A549 (cell line): ENCODE data around the gene MACROD1. TPM values are rescaled to one million over a fixed set of nuclear protein-coding genes. Genes with fewer than 3 reads are reported as not detected.

Experiments used
- ATAC-seq, 2 experiments: fragments of 200-7000 bp in 1 of 2; fragments of >200 bp in 1 of 2; cut with Nextera tagmentation in 1 of 2; cut with Tn5 transposase in 1 of 2; 3 replicates each; pipeline versions ENCODE4 v1.8.0 to v1.9.1; 2018 to 2020; ENCODE audit warnings: mild to moderate bottlenecking in 1 of 2, moderate library complexity in 1 of 2
- CTCF ChIA-PET: fragments of 300-600 bp; sonication (Branson Sonifier 250); formaldehyde crosslinking; extraction: SDS; loops from one replicate; lab custom pipeline; 2021; ENCODE audit warnings: antibody characterized with exemption, inconsistent platforms; lab: Yijun Ruan, JAX
- POLR2A ChIA-PET: fragments of 350-600 bp; formaldehyde crosslinking; extraction: SDS; loops from one replicate; lab custom pipeline; 2021; ENCODE audit warnings: antibody characterized with exemption, inconsistent platforms; lab: Yijun Ruan, JAX
- DNase-seq, 2 experiments: peaks; one replicate each; pipeline versions ENCODE4 v3.0.0 to v3.0.0-alpha.2; 2011 to 2016; ENCODE audit warnings: low read depth in 1 of 2, low spot score in 1 of 2
- FAIRE-seq: peaks from 2 replicates; lab custom pipeline; 2011; peaks lifted over from hg19 to GRCh38; lab: Jason Lieb, UNC
- H3K27ac ChIP-seq, 2 experiments: fragments of >200 bp; sonication (Bioruptor Twin); formaldehyde crosslinking; 3 replicates each; pipeline ENCODE4 v1.5.1; 2016 to 2017
- H3K4me1 ChIP-seq: fragments of >200 bp; sonication (Bioruptor Twin); formaldehyde crosslinking; 3 replicates; pipeline ENCODE4 v1.6.1; 2016
- H3K4me2 ChIP-seq: fragments of >200 bp; sonication (Bioruptor Twin); formaldehyde crosslinking; 3 replicates; pipeline ENCODE4 v1.6.1; 2016
- H3K4me3 ChIP-seq: fragments of >200 bp; sonication (Bioruptor Twin); formaldehyde crosslinking; 3 replicates; pipeline ENCODE4 v1.5.1; 2016
- H3K9me3 ChIP-seq: fragments of >200 bp; sonication (Bioruptor Twin); formaldehyde crosslinking; 3 replicates; pipeline ENCODE4 v1.6.1; 2016
- BHLHE40 ChIP-seq: IDR thresholded peaks from 2 replicates; pipeline ENCODE4 v1.6.1; 2012; ENCODE audit warnings: low read depth, low read length, inconsistent platforms
- CEBPB ChIP-seq, 2 experiments: fragments of >200 bp in 1 of 2; sonication (Bioruptor Twin) in 1 of 2; formaldehyde crosslinking in 1 of 2; IDR thresholded peaks; 2 replicates each; pipeline ENCODE4 v1.6.1; 2012 to 2016
- CHD2 ChIP-seq: fragments of 150-350 bp; IDR thresholded peaks from 2 replicates; pipeline ENCODE4 v1.6.1; 2014; ENCODE audit warnings: low read length; ENCODE audit not compliant: partially characterized antibody
- CHD4 ChIP-seq: fragments of 200-600 bp; sonication (generic); IDR thresholded peaks from 2 replicates; pipeline ENCODE4 v1.6.1; 2016; ENCODE audit warnings: antibody characterized with exemption, mild to moderate bottlenecking, borderline replicate concordance
- EHF ChIP-seq: fragments of 250-450 bp; sonication (Bioruptor Pico); IDR thresholded peaks from 2 replicates; pipeline ENCODE4 v1.5.0; 2020; ENCODE audit warnings: mild to moderate bottlenecking
- EP300 ChIP-seq, 2 experiments: fragments of >200 bp; sonication (Bioruptor Twin); formaldehyde crosslinking; IDR thresholded peaks; 2 replicates in 1 of 2; 3 replicates in 1 of 2; pipeline ENCODE4 v1.6.1; 2016 to 2017
- ESRRA ChIP-seq: fragments of 150-350 bp; IDR thresholded peaks from 2 replicates; pipeline ENCODE4 v1.6.1; 2014; ENCODE audit warnings: mild to moderate bottlenecking, low read length, borderline replicate concordance
- FOSL2 ChIP-seq, 2 experiments: fragments of 450-650 bp in 1 of 2; fragments of >200 bp in 1 of 2; sonication (Bioruptor Twin) in 1 of 2; formaldehyde crosslinking; IDR thresholded peaks; 2 replicates each; pipeline versions ENCODE4 v1.5.0 to v1.6.1; 2016 to 2020; ENCODE audit warnings: mild to moderate bottlenecking in 1 of 2, moderate library complexity in 1 of 2
- JUNB ChIP-seq: fragments of >200 bp; sonication (Bioruptor Twin); formaldehyde crosslinking; IDR thresholded peaks from 2 replicates; pipeline ENCODE4 v1.6.1; 2016
- MAFK ChIP-seq: fragments of 450-650 bp; IDR thresholded peaks from 2 replicates; pipeline ENCODE4 v1.6.1; 2014; ENCODE audit not compliant: partially characterized antibody
- MAZ ChIP-seq: fragments of 150-350 bp; IDR thresholded peaks from 2 replicates; pipeline ENCODE4 v1.6.1; 2014; ENCODE audit warnings: antibody characterized with exemption, low read depth, low read length, borderline replicate concordance
- MYC ChIP-seq: IDR thresholded peaks from 2 replicates; pipeline ENCODE4 v1.6.1; 2012; ENCODE audit warnings: mild to moderate bottlenecking, inconsistent platforms, low read length, improper control_type of control experiment, borderline replicate concordance
- ZC3H11A ChIP-seq: fragments of 450-650 bp; IDR thresholded peaks from 2 replicates; pipeline ENCODE4 v1.6.1; 2014; ENCODE audit warnings: antibody characterized with exemption, mild to moderate bottlenecking
- ZSCAN20 ChIP-seq: fragments of 250-450 bp; sonication (Bioruptor Pico); IDR thresholded peaks from 2 replicates; pipeline ENCODE4 v1.8.0; 2022; ENCODE audit warnings: mild to moderate bottlenecking, moderate library complexity
- WGBS: methylation state at CpG from one replicate; pipeline ENCODE4 v1.1.6; 2017; ENCODE audit errors: missing lambda C conversion rate; 5-methylcytosine and 5-hydroxymethylcytosine counted together
- polyA plus RNA-seq, 4 experiments: library from polyadenylated mRNA; depleted of rRNA in 3 of 4; stranded (reverse); fragments of >200 nt; fragmentation: RNase III in 1 of 4; extraction: RNeasy Plus Mini Kit Qiagen cat#74134 plus additional on column Dnase treatment in 1 of 4; gene quantifications; 2 replicates in 3 of 4; 3 replicates in 1 of 4; pipeline ENCODE4 v1.2.3, GENCODE V29; 2011 to 2017
- TF ChIP-seq, protein P1 (sequence below): fragments of 150-350 bp; IDR thresholded peaks from 2 replicates; pipeline ENCODE4 v1.6.1; 2014; ENCODE audit warnings: low read depth, mild to moderate bottlenecking, low read length
- TF ChIP-seq, protein P2 (sequence below): fragments of >200 bp; sonication (Bioruptor Twin); formaldehyde crosslinking; IDR thresholded peaks from 2 replicates; pipeline ENCODE4 v1.6.1; 2016
- TF ChIP-seq, protein P3 (sequence below): fragments of 450-650 bp; IDR thresholded peaks from 2 replicates; pipeline ENCODE4 v1.6.1; 2014; ENCODE audit warnings: antibody characterized with exemption
- TF ChIP-seq, protein P4 (sequence below): fragments of 200-600 bp; sonication (generic); IDR thresholded peaks from 2 replicates; pipeline ENCODE4 v1.6.1; 2016; ENCODE audit warnings: antibody characterized with exemption, mild to moderate bottlenecking, moderate library complexity
- TF ChIP-seq, protein P5 (sequence below): IDR thresholded peaks from 2 replicates; pipeline ENCODE4 v1.6.1; 2012
- TF ChIP-seq, protein P6 (sequence below): fragments of 250-450 bp; sonication (Bioruptor Pico); IDR thresholded peaks from 2 replicates; pipeline ENCODE4 v1.5.0; 2020; ENCODE audit warnings: low read depth, mild to moderate bottlenecking, moderate library complexity

The MACROD1 gene
- polyA plus RNA-seq, 2 of the 4 experiments (the other 2 are of a cell fraction), result 15.1 to 16.6 TPM

DNA sequence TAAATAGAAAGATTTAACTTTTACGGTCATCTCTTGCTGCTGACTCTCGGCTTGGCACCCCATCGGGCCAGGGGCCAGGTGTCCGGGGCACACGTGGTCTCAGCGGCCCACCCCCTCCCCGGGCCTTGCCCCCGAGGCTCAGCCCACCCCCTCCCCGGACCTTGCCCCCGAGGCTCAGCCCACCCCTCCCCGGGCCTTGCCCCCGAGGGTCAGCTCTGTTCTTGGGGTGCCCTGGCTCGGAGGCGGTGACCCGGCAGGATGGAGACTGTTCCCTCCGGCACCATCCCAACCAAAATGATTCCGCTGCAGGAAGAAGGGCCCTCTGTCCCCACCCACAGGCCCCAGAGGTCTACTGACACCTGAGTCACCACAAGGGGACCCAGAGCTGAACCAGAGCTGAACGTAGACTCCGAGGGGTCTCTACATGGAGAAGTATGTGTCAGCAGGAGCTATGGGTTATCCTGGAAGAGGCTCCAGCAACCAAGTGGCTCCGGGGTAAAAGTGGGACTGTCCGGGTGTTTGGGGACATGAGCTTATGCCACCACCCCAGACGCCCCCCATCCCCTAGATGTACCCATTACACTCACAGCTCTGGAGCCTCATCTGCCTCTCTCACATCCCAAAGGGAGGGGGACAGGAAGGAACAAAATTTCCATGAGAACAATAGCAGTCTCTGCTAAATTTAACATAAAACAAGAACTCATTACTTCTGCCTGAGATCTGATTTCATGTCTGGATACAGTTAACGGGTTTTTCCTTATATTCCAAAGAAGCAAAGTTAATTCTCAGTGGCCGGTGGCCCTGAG lies 38.4 kb downstream of the MACROD1 start:
- CTCF ChIA-PET, result interaction anchor here (0.9 to 4.1 kb wide), 2 partner anchors 22 to 174 kb away, joined by 3 to 13 read pairs; no protein-coding TSS in a partner anchor
- Histone ChIP-seq H3K4me2 (no peak overlapping the region), H3K4me3 (no peak overlapping the region), H3K4me1 (peaks cover 5% of the 10 kb centered on the region; the same call in 2 of the 3 replicates), H3K27ac (no peak overlapping the region), H3K9me3 (no peaks in the 10 kb centered on the region)
- POLR2A ChIA-PET, result no interaction called here
- FAIRE-seq (no peak), ATAC-seq (no peak), DNase-seq (no peak)
- TF ChIP-seq FOSL2 (IDR thresholded peaks at IDR 0.05) (no peak), FOSL2 (CRISPR knock-in tag; IDR thresholded peaks at IDR 0.05) (no peak), MYC (no peak), ESRRA (no peak), EP300 (IDR thresholded peaks at IDR 0.05) (no peak), CHD4 (no peak), MAFK (no peak), CHD2 (no peak)
- TF ChIP-seq, protein P1, sequence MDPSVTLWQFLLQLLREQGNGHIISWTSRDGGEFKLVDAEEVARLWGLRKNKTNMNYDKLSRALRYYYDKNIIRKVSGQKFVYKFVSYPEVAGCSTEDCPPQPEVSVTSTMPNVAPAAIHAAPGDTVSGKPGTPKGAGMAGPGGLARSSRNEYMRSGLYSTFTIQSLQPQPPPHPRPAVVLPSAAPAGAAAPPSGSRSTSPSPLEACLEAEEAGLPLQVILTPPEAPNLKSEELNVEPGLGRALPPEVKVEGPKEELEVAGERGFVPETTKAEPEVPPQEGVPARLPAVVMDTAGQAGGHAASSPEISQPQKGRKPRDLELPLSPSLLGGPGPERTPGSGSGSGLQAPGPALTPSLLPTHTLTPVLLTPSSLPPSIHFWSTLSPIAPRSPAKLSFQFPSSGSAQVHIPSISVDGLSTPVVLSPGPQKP, result no peak
- TF ChIP-seq, protein P2, sequence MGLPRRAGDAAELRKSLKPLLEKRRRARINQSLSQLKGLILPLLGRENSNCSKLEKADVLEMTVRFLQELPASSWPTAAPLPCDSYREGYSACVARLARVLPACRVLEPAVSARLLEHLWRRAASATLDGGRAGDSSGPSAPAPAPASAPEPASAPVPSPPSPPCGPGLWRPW, result no peak
- TF ChIP-seq, protein P3, sequence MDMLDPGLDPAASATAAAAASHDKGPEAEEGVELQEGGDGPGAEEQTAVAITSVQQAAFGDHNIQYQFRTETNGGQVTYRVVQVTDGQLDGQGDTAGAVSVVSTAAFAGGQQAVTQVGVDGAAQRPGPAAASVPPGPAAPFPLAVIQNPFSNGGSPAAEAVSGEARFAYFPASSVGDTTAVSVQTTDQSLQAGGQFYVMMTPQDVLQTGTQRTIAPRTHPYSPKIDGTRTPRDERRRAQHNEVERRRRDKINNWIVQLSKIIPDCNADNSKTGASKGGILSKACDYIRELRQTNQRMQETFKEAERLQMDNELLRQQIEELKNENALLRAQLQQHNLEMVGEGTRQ, result no peak
- TF ChIP-seq, protein P4, sequence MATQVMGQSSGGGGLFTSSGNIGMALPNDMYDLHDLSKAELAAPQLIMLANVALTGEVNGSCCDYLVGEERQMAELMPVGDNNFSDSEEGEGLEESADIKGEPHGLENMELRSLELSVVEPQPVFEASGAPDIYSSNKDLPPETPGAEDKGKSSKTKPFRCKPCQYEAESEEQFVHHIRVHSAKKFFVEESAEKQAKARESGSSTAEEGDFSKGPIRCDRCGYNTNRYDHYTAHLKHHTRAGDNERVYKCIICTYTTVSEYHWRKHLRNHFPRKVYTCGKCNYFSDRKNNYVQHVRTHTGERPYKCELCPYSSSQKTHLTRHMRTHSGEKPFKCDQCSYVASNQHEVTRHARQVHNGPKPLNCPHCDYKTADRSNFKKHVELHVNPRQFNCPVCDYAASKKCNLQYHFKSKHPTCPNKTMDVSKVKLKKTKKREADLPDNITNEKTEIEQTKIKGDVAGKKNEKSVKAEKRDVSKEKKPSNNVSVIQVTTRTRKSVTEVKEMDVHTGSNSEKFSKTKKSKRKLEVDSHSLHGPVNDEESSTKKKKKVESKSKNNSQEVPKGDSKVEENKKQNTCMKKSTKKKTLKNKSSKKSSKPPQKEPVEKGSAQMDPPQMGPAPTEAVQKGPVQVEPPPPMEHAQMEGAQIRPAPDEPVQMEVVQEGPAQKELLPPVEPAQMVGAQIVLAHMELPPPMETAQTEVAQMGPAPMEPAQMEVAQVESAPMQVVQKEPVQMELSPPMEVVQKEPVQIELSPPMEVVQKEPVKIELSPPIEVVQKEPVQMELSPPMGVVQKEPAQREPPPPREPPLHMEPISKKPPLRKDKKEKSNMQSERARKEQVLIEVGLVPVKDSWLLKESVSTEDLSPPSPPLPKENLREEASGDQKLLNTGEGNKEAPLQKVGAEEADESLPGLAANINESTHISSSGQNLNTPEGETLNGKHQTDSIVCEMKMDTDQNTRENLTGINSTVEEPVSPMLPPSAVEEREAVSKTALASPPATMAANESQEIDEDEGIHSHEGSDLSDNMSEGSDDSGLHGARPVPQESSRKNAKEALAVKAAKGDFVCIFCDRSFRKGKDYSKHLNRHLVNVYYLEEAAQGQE, result no peak
- TF ChIP-seq, protein P5, sequence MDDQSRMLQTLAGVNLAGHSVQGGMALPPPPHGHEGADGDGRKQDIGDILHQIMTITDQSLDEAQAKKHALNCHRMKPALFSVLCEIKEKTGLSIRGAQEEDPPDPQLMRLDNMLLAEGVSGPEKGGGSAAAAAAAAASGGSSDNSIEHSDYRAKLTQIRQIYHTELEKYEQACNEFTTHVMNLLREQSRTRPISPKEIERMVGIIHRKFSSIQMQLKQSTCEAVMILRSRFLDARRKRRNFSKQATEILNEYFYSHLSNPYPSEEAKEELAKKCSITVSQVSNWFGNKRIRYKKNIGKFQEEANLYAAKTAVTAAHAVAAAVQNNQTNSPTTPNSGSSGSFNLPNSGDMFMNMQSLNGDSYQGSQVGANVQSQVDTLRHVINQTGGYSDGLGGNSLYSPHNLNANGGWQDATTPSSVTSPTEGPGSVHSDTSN, result no peak
- 75% methylated on average over 16 of the region's 24 CpGs for WGBS

DNA sequence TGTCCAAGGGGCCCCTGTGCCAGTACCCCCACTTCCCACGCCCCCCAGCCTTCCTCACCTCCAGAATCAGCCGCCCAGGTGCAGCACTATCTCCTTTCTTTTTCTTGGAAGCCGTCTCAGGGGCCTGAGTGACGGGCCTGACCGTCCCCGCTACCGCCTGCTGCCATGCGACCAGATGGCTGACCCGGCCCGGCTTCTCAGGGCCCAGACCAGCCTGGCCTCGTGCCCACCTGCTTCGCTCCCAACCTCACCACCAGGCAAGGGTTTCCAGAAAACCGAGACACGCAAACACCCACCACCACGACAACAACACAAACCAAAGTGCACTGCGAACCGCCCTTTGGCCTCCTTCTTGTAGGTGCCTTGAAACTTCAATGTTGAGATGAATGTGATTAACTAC lies 39.1 kb downstream of the MACROD1 start:
- Histone ChIP-seq H3K9me3 (no peaks in the 10 kb centered on the region), H3K4me3 (no peak overlapping the region), H3K4me1 (peaks cover 4% of the 10 kb centered on the region; the same call in 2 of the 3 replicates), H3K4me2 (no peak overlapping the region), H3K27ac (no peak overlapping the region)
- DNase-seq, result no peak
- ChIA-PET CTCF (interaction anchor here (4.1 kb wide), 1 partner anchor 22 kb away, joined by 13 read pairs; no protein-coding TSS in a partner anchor), POLR2A (no interaction called here)
- ATAC-seq, result no peak
- no peak for FAIRE-seq
- 84% methylated on average over 17 of the region's 17 CpGs for WGBS
- no peak for TF ChIP-seq ZC3H11A
- TF ChIP-seq, protein P5, result no peak
- no peak for TF ChIP-seq CEBPB (IDR thresholded peaks at IDR 0.05)
- TF ChIP-seq BHLHE40, result no peak
- TF ChIP-seq, protein P6, sequence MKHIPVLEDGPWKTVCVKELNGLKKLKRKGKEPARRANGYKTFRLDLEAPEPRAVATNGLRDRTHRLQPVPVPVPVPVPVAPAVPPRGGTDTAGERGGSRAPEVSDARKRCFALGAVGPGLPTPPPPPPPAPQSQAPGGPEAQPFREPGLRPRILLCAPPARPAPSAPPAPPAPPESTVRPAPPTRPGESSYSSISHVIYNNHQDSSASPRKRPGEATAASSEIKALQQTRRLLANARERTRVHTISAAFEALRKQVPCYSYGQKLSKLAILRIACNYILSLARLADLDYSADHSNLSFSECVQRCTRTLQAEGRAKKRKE (CRISPR knock-in tag), result no peak
- TF ChIP-seq, protein P3, result no peak
- TF ChIP-seq MAZ, result no peak
- no peak for TF ChIP-seq EHF (CRISPR knock-in tag)
- no peak for TF ChIP-seq ZSCAN20 (CRISPR knock-in tag)
- no peak for TF ChIP-seq JUNB
